ENCODE measurements around the gene CDYL.

CDYL gene

DNA sequence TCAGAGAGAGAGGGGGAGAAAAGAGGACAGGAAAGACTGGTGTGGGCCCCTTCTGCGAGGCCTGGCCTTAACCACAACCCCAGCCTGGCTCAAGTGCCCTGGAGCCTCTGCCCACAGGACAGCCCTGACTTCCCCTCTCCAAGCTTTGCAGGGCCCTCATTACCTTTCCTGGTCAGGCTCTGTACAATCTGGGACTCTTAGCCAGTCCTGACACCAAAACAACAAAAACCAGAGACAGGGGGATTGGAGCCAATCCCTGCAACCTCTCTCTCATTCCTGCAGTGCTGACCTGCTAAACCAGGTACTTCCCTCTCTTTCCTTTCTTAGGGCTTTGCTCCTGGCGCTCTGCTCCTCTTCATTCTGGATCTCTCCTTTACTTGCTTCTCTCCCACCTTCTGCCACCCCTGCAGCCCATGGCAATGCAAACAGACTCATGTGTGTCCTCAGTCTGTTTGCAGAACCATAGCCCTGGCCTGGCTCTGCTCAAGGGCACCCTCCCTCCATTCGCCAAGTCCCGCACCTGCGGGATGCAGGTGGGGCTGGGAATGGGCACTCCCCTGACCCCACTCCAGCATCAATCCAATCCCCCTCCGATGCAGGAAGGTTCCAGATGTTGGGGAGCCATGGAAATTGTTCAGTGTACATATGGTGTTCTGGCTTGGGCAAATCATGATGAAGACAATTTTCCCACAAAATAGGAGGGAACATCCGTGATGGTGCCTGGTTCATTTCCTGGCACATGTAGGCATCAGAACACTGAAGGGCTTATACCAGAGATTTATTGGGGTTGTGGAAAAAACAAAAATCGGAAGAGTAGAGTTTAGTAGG, 189.6 kb downstream of the CDYL start:
- no peak for DNase-seq (ENCODE audit: low spot score)

DNA sequence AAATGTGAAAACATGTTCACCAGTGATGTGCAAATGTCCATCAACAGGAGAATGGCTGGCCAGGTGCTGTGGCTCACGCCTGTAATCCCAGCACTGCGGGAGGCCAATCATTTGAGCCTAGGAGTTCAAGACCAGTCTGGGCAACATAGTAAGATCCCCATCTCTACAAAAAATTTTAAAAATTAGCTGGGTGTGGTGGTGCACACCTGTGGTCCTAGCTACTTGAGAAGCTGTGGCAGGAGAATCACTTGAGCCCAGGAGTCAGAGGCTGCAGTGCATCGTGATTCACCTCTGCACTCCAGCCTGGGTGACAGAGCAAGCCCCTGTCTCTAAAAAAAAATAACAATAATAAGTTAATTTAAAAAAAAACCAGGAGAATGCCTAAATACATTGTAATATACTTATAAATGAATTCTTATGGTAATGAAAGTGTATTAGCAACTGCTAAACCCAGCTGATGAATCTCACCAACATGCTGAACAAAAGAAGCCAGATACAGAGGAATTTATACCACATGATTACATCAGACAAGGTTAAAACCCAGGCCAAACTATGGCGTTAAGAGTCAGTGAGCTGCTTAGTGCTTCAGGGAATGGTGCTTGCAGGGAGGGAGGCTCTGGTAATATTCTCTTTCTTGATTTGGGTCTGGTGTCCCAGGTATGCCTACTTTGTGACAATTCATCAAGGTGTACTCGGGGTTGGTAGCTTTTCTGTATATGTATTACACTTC, 191.3 kb downstream of the CDYL start:
- DNase-seq (ENCODE audit: low spot score) = no peak

DNA sequence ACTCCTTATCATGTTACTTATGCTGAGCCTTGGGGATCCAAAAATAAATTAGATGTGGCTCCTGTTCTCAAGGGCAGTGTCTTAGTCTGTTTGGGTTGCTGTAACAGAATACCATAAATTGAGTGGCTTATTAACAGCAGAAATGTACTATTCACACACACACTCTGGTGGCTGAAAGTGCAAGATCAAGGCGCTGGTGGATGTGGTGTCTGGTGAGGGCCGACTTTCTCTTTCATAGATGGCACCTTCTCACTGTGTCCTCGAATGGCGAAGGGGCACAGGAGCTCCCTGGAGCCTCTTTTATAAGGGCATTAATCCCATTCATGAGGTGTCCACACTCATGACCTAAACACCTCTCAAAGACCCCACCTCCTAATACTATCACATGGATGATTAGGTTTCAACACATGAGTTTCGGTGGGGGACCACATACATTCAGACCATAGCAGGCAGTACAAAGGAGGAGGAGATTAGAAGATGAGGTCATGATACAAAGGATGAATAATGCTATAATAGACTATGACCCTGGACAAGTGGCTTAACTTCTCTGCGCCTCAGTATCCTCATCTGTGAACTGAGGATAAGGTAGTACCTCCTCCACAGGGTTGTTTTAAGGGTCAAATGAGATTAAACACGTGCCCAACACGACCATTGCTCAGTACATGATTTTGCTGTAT, 193.5 kb downstream of the CDYL start:
- DNase-seq (ENCODE audit: low spot score) = no peak

DNA sequence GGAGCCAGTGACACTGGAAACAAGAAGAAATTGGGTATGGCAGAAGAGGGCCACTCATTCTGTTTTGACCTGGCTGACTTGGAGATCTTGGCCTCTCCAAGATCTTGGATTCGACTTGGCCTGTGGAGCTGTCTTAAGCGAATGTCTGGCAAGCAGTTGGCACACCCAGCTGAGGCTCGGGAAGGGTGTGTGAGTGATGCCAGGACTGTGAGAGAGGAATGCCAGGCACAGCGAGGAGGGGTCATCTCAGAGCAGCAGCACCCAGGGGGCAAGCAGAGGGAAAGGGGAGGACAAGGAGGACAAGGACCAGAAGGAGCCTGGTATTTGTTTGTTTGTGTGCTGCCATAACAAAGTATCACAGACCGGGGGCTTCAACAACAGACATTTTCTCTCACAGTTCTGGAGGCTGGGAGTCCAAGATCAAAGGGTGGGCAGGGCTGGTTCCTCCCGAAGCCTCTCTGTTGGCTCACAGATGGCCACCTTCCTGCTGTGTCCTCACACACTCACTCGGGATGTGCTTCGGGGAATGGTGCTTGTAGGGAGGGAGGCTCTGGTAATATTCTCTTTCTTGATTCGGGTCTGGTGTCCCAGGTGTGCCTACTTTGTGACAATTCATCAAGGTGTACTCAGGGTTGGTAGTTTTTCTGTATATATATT, 194.7 kb downstream of the CDYL start:
- DNase-seq (ENCODE audit: low spot score) = no peak

DNA sequence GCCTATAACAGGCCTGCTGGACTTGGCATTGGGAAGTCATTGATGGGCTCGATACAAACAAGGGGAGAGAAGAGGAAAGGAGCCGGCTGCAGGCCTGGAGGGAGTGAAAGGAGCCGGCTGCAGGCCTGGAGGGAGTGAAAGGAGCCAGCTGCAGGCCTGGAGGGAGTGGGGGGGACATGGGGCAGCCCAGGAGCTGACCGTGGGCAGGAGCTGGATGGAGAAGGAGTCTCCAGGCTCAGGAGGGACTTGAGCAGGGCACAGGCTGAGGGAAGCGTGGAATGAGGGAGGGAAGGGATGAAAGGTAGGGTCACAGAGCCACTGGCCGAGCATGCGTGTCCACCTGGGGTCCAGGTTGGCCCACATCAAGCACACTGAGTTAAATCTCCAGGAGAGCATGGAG, 195.6 kb downstream of the CDYL start:
- no peak for DNase-seq (ENCODE audit: low spot score)

DNA sequence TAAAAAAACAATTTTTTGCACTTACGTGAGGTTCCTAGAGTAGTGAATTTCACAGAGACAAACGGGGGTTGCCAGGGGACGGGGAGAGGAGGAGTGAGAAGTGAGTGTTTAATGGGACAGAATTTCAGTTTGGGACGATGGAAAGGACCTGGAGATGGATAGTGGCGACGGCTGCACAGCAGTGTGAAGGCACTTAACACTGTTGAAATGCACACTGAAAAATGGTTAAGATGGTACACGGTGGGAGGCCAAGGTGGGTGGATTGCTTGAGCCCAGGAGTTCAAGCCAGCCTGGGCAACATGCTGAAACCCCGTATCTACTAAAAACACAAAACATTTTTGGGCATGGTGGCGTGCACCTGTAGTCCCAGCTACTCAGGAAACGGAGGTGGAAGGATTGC, 196.2 kb downstream of the CDYL start:
- DNase-seq (ENCODE audit: low spot score) = no peak

DNA sequence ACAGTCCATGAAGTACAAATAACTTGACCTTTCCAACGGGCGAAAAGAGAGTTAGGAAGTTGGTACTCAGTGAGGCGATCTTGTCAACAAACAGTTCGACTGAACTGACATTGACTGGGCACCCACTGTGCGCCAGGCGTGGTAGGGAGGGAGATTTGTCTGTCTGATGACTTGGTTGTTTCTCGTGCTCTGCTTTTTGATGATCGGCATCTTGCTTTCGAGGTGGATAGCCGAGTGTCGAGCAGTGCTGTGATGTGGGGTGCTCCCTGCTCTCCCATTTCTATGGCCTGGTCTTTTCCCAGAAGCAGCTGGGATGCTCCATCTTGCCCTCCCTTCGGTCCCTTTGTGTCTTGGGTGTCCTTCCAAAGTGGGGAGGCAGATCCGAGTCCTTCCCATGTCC, 197.2 kb downstream of the CDYL start:
- DNase-seq (ENCODE audit: low spot score) = no peak

DNA sequence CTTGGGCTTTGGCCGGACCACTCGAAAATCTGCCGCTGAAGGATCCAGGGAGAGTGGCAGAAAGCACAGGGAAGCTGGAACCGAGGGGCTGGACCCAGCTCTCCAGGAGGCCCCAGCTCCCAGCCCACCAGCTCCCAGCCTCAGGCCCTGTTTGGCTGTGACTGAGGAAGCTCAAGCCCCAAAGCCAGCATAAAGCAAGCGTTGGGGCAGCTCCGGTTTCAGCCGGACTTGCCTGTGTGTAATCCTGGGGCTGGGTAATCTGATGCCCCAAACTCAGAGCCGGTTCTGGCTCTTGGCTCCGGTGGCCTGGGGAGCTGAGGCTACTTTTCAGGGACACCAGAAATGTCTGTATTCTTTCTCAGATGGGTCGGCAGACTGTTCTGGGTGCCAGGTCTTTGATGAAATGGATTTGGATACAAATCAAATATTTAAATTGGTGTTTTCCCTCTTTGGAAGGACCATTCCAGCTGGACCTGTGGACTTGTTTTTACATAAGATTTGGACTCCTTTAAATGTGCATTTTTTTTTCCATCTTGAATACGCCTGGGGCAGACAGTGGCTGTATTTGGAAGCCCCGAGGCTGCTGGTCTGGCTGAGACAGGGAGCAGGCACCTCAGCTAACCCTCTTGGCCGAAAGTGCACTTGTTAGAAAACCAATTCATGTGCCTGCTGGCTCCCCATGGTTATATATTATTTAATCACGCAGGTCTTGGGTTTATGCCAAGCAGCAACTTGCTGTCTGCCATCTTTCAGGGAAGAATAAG, 198.0 kb downstream of the CDYL start:
- DNase-seq (ENCODE audit: low spot score) = no peak

DNA sequence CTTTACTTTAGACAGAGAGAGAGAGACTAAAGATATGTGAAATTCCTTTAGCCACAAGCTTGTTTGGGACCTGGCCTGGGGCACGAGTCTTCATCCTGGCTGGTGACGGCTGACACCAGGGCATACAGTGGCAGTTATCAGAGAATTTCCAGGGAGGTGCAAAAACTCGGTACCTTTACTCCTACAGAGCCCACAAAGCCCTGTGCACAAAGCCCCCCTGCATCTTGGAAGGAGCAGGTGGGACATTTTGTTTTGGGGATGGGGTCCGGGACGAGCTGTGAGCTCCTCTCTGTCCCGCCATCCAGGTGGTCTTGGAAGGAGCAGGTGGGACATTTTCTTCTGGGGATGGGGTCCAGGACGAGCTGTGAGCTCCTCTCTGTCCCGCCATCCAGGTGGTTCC, 198.8 kb downstream of the CDYL start:
- no peak for DNase-seq (ENCODE audit: low spot score)

DNA sequence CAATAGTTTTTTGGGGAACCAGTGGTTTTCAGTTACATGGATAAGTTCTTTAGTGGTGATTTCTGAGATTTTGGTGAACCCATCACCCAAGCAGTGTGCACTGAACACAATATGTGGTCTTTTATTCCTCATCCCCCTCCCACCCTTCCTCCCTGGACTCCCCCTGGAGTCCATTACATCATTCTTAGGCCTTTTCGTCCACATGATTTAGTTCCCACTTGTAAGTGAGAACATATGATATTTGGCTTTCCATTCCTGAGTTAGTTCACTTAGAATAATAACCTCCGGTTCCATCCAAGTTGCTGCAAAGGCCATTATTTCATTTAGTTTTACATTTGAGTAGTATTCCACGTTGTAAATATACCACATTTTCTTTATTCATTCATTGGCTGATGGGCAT, 199.3 kb downstream of the CDYL start:
- no peak for DNase-seq (ENCODE audit: low spot score)

DNA sequence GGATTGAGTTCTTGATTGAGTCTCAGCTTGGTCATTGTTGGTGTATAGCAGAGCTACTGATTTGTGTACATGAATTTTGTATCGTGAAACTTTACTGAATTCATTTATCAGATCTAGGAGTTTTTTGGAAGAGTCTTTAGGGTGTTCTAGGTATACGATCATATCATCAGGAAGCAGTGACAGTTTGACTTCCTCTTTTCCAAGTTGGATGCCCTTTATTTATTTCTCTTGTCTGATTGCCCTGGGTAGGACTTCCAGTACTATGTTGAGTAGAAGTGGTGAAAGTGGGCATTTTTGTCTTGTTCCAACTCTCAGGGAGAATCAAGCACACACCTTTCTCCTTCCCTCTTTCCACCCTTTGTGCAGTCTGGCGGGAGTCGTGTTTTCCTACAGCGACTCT, 201.3 kb downstream of the CDYL start:
- no peak for DNase-seq (ENCODE audit: low spot score)

DNA sequence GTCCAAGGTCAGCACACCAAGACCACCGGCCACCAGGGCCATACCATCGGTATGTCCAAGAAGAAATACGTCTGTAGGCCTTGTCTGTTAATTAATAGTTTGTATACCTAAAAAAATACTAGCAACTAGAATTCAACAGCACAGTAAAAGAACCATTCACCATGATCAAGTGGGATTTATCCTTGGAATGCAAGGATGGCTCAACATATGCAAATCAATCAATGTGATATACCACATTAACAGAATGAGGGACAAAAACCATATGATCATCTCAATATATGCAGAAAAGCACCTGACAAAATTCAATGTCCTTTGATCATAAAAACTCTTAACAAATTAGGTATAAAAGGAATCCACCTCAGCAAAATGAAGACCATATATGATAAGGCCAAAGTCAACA, 203.2 kb downstream of the CDYL start:
- no peak for DNase-seq (ENCODE audit: low spot score)

DNA sequence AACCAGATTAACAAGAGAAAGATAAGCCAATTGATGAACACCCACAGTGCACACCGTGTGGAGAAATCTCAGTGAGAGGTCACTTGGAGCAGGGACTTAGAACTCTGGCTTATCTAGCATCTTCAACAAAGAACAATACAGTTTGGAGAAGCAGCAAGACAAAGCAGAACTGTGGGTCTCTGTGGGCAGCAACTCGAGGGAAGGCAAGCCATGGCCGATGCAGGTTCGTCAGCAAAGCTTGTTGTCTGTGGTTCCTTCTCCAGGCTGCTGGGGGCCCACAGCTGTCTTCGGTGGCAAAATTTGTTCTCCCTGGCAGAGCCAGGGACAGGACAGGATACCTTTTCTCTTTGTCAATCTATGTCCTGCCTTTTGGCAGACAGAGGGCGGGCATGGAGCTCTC, 205.6 kb downstream of the CDYL start:
- no peak for DNase-seq (ENCODE audit: low spot score)

DNA sequence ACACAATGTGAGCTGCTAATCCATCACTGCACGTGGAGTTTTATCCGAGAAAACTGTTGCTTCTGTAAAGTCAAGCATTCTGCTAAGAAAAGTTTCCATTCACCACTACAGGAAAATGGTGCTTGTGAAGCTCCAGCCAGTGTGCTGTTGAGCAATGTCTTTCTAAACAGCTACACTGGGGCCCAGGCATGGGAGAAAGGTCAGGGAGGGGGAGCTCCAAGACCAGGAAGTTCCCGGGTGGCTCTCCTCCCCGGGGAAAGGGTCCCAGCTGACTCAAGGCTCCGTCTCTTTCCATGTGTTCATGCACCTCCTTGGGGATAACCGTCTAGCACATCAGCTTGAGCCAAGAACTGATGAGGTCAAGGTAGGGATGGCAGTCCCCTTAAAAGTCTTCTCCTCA, 207.1 kb downstream of the CDYL start:
- no peak for DNase-seq (ENCODE audit: low spot score)

DNA sequence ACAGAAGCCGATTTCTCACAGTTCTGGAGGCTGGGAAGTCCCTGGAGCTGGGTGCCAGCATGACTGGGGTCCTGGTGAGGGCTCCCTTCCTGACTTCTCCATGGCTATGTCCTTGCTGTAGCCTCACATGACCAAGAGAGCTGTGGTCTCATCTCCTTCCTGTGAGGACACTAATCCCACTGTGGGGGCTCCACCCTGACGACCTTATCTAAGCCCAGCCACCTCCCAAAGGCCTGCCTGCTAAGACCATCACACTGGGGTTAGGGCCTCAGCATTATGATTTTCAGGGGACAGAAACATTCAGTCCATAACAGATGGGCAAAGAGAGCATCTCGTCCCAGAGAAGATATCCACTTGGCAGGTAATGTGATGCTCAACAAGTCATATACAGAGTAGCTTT, 210.8 kb downstream of the CDYL start:
- no peak for DNase-seq (ENCODE audit: low spot score)

DNA sequence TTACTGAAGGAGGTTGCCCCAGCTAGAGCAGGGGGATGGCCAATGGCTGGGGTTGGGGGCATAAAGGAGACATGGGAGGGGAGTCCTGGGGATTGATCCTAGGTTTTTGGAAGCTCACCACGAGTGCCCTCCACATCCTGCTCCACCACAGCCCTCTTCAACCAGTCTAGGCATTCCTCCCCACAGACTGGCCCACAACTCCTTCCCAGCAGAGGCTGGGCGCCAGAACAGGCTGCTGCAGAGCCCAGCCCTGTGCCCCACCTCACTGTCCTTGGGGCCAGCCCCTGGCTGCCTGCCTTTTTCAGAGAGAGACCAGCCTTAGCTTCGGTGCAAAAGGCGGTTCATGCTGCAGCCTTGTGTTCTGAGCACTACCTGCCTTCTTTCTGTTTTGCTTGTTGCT, 211.2 kb downstream of the CDYL start:
- no peak for DNase-seq (ENCODE audit: low spot score)

DNA sequence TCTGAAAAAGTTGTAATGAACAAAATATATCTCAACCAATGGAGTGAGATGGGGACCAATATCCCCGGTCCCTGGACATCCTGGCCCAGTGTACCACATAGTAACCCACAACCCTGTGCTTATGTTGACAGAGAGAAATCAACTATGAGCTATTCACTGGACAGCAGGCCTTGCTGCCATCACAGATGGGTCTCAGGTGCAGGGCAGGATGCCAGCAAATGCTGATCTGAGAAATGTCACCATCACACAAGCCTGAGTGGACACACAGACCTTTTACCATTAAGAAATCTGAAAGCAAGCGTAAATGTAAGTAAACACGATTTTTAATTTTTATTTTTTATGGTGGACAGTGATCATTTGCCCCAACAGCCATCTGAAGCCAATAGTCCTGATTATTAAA, 218.5 kb downstream of the CDYL start:
- DNase-seq (ENCODE audit: low spot score) = no peak

DNA sequence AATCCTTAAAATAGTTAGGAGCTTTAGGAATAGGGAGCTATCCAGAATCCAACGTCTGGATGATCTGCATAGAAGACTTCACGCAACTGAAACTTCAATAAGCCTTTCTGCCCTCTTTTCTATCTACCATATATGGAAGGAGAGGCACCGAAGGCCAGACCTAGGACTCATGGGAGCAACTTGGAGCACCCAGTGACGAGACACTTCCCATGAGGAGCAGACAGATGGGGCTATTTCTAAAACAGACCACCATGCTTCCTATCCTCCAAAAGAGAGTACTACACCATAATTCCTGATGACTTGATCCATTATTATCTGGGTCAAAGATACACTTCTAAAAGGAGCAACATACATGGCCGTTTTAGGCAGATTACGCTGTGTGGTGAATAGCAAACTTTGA, 221.7 kb downstream of the CDYL start:
- no peak for DNase-seq (ENCODE audit: low spot score)

DNA sequence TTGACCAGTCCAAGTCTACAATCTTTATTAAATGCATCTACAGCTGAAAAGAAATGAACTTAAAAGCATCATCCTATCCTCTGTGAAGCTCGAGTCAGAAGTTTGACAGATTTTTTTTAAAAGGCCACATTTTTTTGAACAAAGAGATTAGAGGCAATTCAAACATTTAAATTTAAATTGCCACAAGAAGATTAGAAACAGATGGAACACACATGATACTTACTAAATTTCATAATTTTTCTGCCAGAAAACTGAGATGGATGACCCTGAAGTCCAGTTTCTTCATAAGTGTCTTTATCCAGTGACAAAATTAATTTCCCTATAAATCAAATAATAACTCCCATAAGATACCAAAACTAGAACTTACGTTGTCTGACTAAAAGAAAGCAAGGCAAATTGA, 223.4 kb downstream of the CDYL start:
- no peak for DNase-seq (ENCODE audit: low spot score)

DNA sequence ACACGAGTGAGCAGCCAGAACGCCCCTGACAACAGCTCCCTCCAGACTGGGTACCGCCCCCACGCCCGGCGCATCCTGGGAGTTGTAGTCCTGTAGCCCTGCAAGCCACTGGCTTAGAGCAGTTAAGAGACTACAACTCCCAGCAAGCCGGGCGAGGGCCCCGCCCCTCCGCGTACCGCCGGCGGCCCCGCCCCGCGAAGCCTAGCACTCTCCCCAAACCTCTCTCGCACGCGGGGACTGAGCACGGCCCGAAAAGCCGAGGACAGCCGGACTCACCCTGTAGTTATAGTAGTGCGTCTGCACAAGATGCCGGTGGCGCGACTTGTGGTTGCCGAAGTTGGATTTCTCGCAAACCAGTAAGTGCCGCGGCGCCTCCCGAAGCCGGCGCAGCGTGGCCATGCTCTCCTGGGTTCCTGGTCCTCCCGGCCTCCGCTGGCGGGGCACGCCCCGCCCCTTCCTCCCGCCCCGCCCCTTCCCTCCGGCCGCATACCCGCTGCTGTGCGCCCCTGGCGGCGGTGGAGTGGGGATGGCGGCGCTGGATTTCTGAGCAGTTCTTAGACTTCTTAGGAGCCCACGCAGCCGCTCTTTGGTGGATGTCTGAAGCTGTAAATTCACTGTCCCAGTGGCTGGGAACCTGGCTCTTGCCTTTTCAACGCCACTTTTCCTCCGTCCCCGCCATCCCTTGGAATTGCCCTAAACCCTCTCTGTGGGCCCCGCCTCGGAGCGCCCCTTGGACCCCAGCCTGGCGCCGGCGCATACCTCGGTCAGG, 227.6 kb downstream of the CDYL start, which contains the start of gene RPP40:
Gene RPP40, minus strand, starts transcription at position 434 of the 769 bp plus-strand sequence. Its CDS starts 35 bp downstream, at position 399.
- DNase-seq (ENCODE audit: low spot score) = peak; percentile 98
